Measurements from ENCODE around the gene KSR1.

KSR1 gene

DNA sequence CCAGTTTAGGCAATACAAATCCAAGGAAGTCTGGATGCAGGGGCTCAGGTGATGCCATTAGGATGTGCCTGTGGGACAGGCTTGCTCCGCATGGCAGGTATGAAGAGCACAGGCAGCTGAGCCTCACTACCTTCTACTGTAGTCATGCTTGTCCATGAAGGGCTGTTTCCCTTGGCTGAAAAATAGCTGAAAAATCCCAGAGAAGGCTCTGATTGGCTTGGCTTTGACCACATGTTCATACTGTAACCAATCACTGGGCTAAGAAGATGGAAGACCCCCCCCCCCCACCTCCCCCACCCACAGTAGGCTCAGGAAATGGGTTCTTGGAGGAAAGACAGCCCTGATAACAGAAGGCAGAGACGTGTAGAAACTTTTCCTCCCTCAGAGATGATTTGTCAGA is 108.2 kb downstream of the KSR1 start:
- H3K27me3 ChIP-seq (ENCODE audit: low read depth, low read length) = peaks cover 46% of the 10 kb centered on the region
- no peak overlapping the region for H2AFZ ChIP-seq (ENCODE audit: low read depth, low read length)
- no peaks in the 10 kb centered on the region for H3K9me3 ChIP-seq (ENCODE audit: insufficient read depth, low read length)
- no peak overlapping the region for H3K9ac ChIP-seq (ENCODE audit: low read length)
- no peaks in the 10 kb centered on the region for H3K36me3 ChIP-seq (replicated peaks; ENCODE audit: low read depth, low read length)
- H3K4me1 ChIP-seq (ENCODE audit: low read length) = peaks cover 9% of the 10 kb centered on the region
- no peaks in the 10 kb centered on the region for H4K20me1 ChIP-seq (ENCODE audit: insufficient read depth, low read length)
- H3K4me3 ChIP-seq (ENCODE audit: low read length) = no peak overlapping the region
- no peak overlapping the region for H3K4me2 ChIP-seq (ENCODE audit: low read length)
- H3K79me2 ChIP-seq (ENCODE audit: low read length) = no peaks in the 10 kb centered on the region
- no peak overlapping the region for H3K27ac ChIP-seq (ENCODE audit: low read length)
- TF ChIP-seq EZH2phosphoT487 (IDR thresholded peaks at IDR 0.05; ENCODE audit: low read depth) = no peak
- TF ChIP-seq, protein P1, sequence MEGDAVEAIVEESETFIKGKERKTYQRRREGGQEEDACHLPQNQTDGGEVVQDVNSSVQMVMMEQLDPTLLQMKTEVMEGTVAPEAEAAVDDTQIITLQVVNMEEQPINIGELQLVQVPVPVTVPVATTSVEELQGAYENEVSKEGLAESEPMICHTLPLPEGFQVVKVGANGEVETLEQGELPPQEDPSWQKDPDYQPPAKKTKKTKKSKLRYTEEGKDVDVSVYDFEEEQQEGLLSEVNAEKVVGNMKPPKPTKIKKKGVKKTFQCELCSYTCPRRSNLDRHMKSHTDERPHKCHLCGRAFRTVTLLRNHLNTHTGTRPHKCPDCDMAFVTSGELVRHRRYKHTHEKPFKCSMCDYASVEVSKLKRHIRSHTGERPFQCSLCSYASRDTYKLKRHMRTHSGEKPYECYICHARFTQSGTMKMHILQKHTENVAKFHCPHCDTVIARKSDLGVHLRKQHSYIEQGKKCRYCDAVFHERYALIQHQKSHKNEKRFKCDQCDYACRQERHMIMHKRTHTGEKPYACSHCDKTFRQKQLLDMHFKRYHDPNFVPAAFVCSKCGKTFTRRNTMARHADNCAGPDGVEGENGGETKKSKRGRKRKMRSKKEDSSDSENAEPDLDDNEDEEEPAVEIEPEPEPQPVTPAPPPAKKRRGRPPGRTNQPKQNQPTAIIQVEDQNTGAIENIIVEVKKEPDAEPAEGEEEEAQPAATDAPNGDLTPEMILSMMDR (IDR thresholded peaks at IDR 0.05; ENCODE audit: low read depth, low read length) = no peak

DNA sequence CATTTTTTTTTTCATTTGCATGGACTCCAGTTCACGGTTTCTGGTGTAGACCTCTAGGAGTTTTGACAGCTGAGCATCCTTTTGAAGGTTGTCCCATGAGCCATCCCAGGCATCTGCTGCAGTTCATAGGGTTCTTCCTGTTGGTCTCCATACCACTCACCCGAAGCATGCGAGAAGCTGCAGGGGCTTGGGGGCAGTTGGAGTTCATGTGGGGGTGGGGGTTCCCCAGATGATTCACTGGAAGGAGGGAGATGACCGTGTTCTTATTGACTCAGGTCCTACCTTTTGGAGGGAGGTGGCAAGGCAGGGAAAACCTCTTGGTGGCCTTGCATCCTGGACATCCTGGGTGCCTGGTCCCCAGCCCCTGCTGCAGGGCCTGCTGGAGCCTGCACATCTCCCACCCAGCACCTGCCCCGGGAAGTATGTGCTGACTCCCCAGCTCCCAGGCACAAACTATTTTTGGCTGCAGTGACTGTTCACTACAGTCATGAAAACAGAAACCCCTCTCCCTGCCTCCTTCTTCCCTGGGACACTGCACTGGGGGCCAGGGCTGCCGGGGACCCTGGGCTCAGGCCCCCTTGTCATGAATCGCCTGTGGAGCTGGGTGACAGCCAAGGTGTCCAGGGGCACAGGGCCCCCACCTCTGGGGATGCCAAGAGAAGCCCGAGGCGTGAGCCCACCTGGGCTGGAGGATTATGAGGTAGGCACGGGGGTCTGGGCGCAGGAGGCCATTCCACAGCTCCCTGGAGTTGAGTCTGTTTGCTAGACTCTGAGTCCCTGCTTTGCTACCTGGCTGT is 109.8 kb downstream of the KSR1 start:
- Histone ChIP-seq H3K4me1 (ENCODE audit: low read length) (no peaks in the 10 kb centered on the region), H3K4me2 (ENCODE audit: low read length) (no peak overlapping the region), H3K27ac (ENCODE audit: low read length) (no peak overlapping the region), H3K9me3 (ENCODE audit: insufficient read depth, low read length) (no peaks in the 10 kb centered on the region), H4K20me1 (ENCODE audit: insufficient read depth, low read length) (no peaks in the 10 kb centered on the region), H2AFZ (ENCODE audit: low read depth, low read length) (no peak overlapping the region), H3K36me3 (replicated peaks; ENCODE audit: low read depth, low read length) (no peaks in the 10 kb centered on the region), H3K9ac (ENCODE audit: low read length) (no peak overlapping the region), H3K27me3 (ENCODE audit: low read depth, low read length) (peaks cover 35% of the 10 kb centered on the region), H3K4me3 (ENCODE audit: low read length) (no peak overlapping the region), H3K79me2 (ENCODE audit: low read length) (no peaks in the 10 kb centered on the region)
- no peak for TF ChIP-seq EZH2phosphoT487 (IDR thresholded peaks at IDR 0.05; ENCODE audit: low read depth)
- TF ChIP-seq, protein P1 (IDR thresholded peaks at IDR 0.05; ENCODE audit: low read depth, low read length) = no peak

DNA sequence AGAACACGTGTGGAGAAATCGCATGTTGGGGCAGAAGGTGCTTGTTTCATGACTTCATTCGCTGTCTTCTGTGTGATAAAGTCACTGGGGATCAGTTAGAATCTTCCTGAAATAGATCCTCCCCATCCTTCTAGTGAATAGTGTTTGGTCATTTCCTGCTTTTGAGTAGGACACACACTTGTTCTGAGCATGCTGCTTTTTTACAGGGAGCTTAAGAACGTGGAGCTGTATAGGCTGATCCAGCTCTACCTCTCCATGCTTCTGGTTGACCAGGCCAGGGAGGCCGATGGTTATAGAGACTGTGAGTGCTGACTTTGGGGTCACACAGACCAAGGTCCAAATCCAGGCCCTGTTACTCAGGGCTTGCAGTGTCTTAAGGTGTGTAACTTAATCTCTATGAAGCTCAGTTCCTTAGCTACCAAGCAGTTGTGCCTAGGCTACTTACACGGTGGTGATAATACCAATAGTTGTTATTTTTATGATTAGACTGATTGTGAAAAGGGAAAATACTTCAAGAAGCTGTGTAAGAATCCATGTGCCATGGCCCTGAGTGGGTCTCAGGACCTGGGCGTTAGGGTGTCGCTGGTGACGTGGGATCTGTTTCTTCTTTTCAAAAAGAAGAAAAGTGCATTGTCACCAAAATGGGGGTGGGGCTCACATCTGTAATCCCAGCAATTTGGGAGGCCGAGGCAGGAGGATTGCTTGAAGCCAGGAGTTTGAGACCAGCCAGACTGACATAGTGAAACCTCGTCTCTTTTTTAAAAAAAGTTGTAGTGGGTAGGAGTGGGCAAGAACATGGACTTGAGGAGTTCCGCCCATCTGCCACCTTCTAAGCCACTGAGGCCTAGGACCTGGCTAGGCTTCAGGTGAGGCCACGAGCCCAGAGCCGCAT is 110.7 kb downstream of the KSR1 start:
- Histone ChIP-seq H3K9me3 (ENCODE audit: insufficient read depth, low read length) (no peaks in the 10 kb centered on the region), H3K27ac (ENCODE audit: low read length) (no peak overlapping the region)

DNA sequence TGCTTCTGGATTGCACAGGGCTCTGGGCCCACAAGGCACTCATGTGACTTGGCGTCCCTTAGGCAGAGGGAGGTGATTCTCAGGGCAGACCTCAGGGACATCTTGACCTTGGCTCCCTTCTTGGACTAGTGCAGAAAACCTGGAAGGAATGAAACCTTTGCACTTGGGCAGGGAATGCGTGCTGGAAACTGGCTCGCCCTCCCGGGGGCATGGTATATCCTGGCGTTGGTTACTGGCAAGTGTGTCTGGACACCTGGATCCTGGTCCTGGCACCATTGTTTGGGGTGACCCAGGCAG is 111.3 kb downstream of the KSR1 start:
- Histone ChIP-seq H3K4me1 (ENCODE audit: low read length) (no peaks in the 10 kb centered on the region), H3K4me2 (ENCODE audit: low read length) (no peak overlapping the region), H3K36me3 (replicated peaks; ENCODE audit: low read depth, low read length) (no peaks in the 10 kb centered on the region), H3K27me3 (ENCODE audit: low read depth, low read length) (peaks cover 21% of the 10 kb centered on the region), H3K4me3 (ENCODE audit: low read length) (no peak overlapping the region), H2AFZ (ENCODE audit: low read depth, low read length) (no peak overlapping the region), H3K79me2 (ENCODE audit: low read length) (no peaks in the 10 kb centered on the region), H3K9ac (ENCODE audit: low read length) (no peak overlapping the region), H4K20me1 (ENCODE audit: insufficient read depth, low read length) (no peaks in the 10 kb centered on the region), H3K9me3 (ENCODE audit: insufficient read depth, low read length) (no peaks in the 10 kb centered on the region), H3K27ac (ENCODE audit: low read length) (no peak overlapping the region)
- TF ChIP-seq, protein P1 (IDR thresholded peaks at IDR 0.05; ENCODE audit: low read depth, low read length) = no peak
- no peak for TF ChIP-seq EZH2phosphoT487 (IDR thresholded peaks at IDR 0.05; ENCODE audit: low read depth)

More for the DNA sequence above, 110.7 kb downstream of the KSR1 start:
- no peaks in the 10 kb centered on the region for H4K20me1 ChIP-seq (ENCODE audit: insufficient read depth, low read length)
- no peak overlapping the region for H3K4me2 ChIP-seq (ENCODE audit: low read length)
- H2AFZ ChIP-seq (ENCODE audit: low read depth, low read length) = no peak overlapping the region
- no peaks in the 10 kb centered on the region for H3K79me2 ChIP-seq (ENCODE audit: low read length)
- no peak overlapping the region for H3K9ac ChIP-seq (ENCODE audit: low read length)
- H3K4me3 ChIP-seq (ENCODE audit: low read length) = no peak overlapping the region
- H3K4me1 ChIP-seq (ENCODE audit: low read length) = no peaks in the 10 kb centered on the region
- H3K36me3 ChIP-seq (replicated peaks; ENCODE audit: low read depth, low read length) = no peaks in the 10 kb centered on the region
- peaks cover 27% of the 10 kb centered on the region for H3K27me3 ChIP-seq (ENCODE audit: low read depth, low read length)
- TF ChIP-seq, protein P1 (IDR thresholded peaks at IDR 0.05; ENCODE audit: low read depth, low read length) = no peak
- TF ChIP-seq EZH2phosphoT487 (IDR thresholded peaks at IDR 0.05; ENCODE audit: low read depth) = no peak

Measured in OCI-LY3 (cell line).